Stimulated activated CD8-positive, alpha-beta memory T cell treated with anti-CD3 and anti-CD28 coated beads, Interleukin-4, amount 100 ng/mL, for 4 hours (primary cell): ENCODE data around the gene PPM1E.

Experiments used
- DNase-seq, 2 donors: peaks; one replicate each; pipeline ENCODE4 v3.0.0-alpha.2; 2020; ENCODE audit warnings: low read depth in 2 of 2, low spot score in 1 of 2

Gene PPM1E

DNA sequence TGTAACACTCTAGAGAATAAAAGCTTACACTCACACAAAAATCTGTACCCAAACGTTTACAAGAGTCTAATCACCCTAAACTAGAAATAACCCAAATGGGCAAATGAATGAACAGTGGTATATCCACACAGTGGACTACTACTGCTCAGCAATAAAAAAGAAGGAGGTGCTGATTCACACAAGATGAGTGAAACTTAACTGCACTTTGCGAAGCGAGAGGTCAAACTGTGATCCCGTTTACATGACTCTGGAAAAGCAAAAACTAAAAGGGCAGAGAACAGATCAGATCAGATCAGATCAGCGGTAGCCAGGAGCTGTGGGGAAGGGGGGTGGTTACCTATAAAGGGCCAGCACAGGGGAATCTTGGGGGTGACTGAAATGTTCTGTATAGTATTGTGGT, 237.7 kb downstream of the PPM1E start:
- DNase-seq, result no peak

DNA sequence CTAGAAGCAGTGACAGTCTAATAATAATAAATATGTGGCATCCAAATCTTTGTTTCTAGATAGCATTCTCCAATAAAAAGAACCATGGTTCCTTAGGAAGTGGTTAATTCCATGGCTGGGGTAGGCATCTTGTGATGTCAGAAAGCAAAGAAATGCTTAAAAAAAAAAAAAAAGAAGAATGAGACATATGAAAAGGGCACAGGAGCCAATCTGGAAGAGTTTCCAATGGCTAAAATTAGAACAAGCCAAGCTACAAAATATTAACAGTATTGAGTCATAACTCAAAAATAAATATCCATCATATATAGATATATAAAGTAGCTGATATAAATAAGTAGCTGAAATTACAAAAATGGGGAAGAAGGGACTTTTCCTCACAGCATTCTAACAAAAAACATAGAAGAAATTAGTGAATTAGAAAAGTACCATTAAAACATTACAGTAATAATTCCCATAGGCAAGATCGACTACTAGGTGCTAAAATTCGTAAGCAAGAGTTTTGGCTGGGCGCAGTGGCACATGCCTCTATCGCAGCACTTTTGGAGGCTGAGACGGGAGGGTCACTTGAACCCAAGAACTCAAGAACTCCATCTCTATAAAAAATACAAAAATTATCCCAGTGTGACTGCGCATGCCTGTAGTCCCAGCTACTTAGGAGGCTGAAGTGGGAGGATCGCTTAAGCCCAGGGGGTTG, 239.7 kb downstream of the PPM1E start:
- no peak for DNase-seq

DNA sequence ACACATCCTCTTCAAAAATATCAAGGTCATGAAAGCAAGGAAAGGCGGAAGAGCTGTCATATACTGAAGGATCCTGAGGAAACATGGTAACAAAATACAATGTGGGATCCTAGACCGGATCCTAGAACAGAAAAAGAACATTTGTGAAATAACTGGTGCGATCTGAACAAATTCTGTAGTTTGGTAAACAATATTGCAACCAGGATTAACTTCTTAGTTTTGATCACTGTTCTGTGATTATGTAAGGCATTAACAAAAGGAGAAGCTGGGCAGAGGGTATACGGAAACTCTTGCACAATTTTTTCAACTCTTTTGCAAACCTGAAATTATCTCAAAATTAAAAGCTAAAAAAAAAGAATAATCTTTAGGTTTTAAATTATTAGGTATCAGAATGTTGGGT, 241.3 kb downstream of the PPM1E start:
- no peak for DNase-seq

DNA sequence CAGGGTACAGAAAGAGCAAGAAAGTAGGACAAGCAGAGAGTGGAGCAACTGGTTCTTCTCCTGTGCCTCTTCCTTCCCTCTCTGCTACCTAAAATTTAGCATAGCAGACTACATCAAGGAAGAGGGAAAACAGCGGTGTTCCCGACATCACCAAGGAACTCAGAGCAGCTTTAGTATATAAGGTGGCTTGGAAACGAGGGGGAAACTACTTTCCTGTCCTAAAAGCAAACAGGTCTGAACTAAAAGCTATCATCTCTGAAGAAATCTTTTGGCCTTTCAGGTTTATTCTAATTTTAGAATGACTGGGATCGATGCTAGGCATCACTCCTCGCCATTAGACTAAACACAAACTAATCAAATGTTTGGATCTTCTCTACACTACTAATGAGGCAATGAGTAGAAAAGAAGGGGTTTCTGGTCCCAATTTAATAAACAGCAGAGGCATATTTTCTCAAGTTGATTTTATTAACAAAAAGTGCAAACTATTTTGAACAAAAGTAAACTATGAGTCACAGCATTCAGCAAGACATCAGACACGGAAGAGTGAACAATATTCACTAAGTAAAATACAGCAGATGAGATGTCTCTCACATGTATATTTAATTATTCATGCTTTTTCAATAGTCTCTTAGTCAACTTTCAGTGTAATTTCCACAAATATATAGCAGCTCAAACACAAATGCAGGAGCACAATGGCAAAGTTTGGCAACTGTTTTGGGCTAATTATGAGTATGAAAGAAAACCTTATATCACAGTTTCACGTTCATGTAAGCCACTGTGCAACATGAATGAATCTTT, 242.3 kb downstream of the PPM1E start:
- DNase-seq, result no peak

DNA sequence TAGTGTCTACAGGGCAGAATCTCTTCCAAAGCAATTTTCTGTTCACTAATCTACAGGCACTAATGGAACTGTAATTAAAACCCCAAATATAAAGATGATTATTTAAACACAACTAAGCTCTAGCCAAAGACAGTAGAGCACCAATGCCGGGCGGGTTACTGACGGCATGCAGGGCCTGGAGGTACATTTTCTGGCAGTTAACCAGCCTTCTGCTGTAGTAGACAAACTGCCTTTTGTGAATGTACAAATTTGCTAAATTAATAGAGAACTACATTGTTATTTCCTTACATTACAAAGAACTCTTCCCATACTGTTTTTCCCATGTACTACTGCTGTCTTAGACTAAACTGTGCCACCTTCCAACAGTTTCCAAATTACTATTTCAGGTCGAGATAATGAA, 243.2 kb downstream of the PPM1E start:
- no peak for DNase-seq

DNA sequence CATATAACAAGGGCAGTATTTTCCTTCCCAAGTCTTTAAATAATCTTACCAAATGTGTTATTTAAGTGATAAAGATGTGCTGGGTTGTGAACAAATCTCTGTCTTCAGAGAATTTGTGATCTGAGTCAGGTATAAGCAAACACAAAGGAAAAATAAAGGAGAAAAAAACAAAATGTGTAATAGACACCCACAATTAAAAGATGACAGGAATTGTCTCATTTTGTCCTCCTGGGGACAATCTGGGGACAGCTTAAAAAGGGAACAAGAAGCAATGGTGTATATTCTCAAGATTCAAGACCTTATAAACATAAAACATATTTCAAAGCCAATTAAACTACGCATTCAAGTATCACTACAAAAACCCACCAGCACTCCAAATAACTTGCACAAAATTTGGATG, 243.8 kb downstream of the PPM1E start:
- DNase-seq, result no peak

DNA sequence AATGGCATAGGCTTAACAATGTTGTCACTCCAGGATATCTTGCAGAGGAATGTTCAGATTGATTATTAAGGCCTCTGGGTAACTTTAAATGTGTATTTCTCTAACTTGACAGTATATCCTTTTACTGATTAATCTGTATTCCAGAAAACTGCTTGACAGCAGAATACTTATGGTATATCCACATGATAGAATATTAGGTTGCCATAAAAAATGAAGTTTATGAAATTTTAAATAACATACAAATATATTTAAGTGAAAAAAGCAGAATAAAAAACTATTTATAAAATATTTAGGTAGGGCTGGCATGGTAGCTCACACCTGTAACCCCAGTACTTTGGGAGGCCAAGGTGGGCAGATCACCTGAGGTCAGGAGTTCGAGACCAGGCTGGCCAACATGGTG, 244.4 kb downstream of the PPM1E start:
- DNase-seq, result no peak

DNA sequence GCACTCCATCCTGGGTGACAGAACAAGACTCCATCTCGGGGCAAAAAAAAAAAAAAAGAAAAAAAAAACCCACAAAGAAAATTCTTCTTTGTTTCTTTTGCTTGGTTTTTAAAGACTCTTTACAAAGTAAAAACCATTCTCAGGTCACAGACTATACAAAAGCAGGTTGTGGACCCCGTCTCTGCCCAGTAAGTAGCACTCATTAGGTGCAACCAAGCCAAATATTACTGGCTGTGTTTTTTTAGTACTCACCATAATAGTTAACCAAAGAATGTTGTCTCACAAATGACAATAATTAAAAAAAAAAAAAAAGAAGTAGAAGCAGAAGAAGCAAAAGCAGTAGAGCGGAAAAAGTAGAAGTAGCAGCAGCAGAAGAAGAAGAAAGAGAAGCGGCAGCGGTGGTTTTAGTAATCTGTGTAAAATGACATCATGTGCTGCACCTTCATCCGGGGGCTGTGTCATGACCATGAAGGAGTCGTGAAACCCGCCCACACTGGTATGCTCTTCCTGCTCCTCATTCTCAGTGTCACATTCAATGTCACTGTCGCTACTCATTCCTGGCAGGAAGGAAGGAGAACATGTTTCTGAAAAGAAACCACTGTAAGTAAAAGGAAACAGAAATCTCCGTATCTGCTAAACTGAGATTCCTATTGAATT, 245.6 kb downstream of the PPM1E start:
- peak; percentile 37 to 57 for DNase-seq

DNA sequence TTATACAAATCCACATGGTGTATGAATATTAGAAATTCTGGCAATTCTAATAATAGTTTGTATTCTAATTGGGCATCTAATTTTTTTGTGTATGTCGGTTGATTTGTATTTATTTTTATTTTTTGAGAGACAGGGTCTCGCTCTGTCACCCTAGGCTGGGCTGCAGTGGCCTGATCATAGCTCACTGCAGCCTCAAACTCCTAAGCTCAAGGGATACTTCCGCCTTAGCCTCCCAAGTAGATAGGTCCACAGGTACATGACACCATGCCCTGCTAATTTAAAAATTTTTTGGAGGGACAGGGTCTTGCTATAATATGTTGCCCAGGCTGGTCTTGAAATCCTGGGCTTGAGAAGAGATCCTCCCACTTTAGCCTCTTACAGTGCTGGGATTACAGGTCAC, 246.5 kb downstream of the PPM1E start:
- no peak for DNase-seq

DNA sequence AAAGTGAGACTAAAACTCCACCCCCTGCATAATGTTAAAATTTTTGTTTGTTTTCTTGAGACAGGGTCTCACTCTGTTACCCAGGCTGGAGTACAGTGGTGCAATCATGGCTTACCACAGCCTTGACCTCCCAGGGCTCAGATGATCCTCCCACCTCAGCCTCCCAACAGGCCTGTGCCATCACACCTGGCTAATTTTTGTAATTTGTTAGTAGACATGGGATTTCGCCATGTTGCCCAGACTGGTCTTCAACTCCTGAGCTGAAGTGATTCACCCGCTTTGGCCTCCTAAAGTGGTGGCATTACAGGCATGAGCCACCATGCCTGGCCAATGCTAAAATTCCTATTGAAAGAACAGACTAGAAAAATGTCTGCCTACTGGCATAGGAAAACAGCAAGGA, 247.2 kb downstream of the PPM1E start:
- no peak for DNase-seq

DNA sequence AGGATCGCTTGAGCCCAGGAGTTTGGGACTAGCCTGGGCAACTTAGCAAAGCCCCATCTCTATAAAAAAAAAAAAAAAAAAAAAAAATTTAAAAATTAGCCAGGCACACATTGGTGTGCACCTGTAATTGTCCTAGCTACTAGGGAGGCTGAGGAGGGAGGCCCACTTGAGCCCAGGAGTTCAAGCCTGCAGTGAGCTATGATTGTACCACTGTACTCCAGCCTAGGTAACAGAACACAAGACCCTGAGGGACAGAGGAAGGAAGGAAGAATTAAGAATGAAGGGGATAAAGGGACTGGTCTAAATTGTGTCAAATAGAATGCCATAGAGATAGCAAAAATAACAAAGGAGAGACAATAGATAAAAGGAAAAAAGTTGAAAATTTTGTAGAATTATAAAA, 248.2 kb downstream of the PPM1E start:
- no peak for DNase-seq

DNA sequence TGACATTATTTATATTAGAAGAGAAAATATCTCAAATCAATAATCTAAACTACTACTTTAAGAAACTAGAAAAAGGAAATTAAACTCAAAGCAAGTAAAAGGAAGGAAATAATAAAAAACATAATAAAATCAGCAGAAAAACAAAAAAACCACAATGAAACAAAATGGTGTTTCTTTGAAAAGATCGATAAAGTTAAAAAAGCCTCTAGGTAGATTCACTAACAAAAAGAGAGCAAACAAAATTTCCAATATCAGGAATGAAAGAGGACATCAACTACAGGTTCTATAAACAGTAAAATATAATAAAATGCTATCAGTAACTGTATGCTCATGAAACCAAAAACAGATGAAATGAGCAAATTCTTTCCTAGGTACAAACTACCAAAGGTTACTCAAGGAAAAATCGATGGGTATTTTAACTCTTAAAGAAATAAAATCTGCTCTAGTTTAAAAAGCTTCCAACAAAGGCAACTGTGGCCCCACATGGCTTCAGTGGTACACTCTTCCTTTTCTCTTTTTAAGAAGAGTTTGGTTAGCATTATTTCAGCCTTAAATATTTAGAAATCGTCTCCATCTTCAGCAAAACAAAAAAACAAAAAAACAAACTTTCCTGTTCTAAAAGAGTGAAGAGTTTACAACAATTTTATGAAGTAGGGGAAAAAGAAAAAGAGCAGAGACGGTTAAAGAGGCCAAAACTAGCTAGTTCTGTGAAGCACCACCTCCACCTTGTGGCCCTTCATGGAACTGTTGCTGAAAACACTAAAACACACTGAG, 248.9 kb downstream of the PPM1E start:
- peak; percentile 26 to 45 for DNase-seq

DNA sequence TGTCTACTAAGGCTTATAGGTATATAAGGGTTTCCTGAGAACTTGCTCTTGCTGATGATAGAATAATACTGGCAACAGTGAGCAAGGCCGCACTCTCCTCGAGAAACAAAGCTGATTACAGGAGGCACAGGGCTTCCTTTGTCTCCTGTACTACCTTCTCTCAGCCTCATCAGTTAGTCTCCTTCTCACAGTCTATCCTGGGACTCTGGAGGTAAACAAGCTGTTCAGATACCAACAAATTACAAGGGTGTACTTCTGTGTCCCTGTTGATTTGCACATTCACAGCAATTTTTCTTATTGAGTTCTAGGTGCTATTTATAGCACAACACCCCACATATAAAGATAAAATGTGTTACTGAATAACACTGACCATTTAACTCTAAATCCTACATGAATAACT, 252.3 kb downstream of the PPM1E start:
- DNase-seq, result no peak

DNA sequence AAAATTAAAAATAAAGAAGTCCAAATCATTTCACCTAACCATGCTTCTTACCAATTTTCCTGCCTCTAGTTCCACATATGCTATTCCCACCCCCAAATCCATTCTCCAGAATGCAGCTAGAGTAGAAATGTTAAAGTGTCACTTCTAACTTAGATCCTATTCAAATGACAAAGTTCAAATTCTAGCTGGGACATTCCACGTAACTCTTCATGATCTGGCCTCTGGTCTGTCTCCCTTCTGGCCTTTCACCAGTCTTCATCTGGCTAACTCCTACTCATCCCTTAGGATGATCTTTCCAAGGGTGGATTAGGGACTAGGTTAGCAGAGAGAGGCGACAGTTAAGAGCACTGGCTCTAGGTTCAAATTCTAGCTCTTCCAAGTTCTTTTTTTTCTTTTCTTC, 253.1 kb downstream of the PPM1E start:
- no peak for DNase-seq

DNA sequence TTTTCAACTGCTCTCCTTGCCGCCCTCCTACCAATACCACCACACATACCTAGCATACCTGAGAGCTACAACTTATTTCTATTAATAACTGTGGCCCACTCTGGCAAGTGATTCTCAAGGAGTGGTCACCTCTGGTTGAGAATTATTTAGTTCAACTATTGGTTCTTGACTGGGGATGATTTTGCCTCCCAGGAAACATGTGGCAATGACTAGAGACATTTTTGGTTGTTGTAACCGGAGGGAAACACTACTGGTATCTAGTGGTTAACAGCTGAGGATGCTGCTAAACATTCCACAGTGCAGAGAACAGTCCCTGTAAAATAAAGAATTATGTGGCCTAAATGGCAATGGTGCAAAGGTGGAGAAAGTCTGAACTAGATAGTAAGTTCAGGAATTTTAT, 254.4 kb downstream of the PPM1E start:
- DNase-seq, result no peak

DNA sequence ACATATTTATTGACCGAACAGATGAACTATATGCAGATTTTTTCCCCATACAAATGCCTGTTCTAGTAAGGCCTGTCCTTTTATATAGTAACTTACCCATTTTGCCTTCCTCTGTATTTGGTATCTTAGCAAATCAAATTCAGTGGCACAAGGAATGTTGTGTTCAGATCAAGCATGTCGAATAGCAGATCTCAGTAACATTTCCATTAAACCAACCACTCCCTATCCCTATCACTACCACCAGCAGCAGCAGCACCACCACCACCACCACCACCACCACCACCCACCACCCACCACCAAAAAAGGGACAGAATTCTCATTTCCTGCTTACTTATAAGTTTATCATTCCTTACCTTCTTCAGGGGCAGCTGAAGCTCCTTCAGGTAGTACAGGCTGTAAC, 256.3 kb downstream of the PPM1E start:
- no peak for DNase-seq

DNA sequence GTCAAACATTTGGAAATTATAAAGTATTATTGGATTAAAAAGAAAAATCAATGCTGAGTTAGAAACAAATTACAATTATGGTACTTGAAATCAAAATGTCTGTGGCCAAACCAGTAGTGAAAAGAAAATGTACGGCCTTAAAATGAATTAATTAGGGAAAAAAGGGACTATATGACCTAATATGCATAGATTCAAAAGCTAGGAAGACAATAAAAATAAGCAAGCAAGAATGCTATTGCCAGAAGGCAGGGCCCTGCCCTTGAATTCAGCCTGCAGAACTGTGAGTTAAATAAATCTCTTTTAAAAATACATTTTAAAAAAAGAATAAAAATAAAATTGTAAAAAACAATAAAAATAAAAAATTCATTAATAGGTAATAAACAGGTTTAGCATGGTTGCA, 262.4 kb downstream of the PPM1E start:
- no peak for DNase-seq

DNA sequence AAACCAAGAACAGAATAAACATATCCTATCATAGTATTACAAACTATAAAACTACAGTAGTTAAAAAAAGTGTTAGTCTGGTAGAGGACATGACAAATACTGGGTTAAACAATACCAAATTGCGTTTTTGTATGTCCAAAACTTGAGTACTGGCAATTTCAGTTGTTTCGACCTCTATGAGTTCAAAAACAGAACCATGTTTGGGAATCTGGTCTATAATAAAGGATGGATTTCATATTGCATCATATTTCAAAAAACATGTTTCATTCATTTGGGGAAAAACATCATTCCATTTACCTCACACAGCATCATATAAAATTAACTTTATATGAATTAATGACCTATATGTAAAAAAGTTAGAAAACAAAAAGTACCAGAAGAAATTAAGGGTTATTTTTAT, 269.3 kb downstream of the PPM1E start:
- DNase-seq, result no peak

DNA sequence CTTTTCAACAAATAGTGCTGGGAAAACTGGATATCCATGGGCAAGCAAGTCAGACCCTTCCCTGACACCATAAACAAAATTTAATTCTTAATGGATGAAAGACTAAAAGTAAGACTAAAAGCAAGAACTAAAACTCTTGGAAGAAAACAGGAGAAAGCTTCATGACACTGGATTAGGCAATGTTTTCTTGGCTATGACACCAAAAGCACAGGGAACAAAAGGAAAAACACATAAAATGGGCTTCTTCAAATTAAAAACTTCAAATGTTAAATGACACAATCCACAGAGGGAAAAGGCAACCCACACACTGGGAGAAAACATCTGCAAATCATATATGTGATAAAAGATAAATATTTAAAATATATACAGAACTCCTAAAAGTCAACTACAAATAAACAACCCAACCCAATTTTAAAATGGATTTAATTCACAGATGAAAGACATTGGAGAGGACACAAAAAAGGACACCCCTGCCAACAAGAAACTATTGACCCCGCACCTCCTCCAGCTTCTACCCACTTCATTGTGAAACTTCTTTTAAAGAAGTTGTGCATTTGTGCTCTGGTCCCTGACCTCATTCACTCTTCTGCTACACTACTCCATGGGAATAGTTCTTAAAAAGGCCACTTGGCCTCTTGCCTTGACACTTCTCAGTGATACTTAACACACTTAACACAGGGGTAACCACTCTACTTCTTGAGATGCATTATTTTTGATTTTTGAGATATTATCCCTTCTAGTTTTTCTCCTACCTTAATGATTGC, 270.7 kb downstream of the PPM1E start:
- DNase-seq, result no peak

DNA sequence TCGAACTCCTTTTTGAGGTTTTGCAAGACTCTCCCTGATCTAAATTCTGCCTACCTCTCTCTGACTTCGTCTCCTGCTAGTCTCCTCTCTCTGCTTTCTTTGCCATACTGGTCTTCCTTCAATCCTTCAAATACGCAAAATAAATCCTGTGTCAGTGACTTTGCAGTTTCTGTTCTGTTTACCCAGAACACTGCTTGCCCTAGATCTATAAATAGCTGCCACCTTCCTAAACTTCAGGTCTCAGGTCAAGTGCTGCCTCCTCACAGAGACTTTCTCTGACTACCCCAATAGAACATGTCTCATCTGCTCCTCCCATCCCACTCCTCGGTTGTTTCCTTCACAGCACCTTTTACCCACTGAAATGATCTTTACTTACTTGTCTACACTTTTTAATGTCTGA, 272.1 kb downstream of the PPM1E start:
- no peak for DNase-seq

DNA sequence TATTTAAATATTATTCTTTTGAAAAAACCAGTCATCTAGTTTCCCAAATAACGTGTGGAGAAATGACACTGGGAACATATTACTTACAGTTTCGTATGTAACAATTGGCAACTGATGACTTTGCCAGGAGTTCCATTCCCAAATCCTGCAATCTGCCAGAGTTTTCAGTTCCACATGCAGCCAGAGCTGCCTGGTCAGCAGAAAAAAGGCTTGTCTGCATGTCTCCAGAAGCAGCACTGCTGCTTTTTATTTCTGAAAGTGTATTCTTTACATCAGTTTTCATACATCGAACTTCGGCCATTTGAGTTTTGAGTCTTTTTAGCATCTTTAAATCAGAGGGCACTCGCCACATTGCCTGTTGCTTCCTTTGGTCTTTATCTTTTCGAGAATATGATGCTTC, 272.7 kb downstream of the PPM1E start:
- no peak for DNase-seq
